ENCODE data around the gene SALL2.

DNA sequence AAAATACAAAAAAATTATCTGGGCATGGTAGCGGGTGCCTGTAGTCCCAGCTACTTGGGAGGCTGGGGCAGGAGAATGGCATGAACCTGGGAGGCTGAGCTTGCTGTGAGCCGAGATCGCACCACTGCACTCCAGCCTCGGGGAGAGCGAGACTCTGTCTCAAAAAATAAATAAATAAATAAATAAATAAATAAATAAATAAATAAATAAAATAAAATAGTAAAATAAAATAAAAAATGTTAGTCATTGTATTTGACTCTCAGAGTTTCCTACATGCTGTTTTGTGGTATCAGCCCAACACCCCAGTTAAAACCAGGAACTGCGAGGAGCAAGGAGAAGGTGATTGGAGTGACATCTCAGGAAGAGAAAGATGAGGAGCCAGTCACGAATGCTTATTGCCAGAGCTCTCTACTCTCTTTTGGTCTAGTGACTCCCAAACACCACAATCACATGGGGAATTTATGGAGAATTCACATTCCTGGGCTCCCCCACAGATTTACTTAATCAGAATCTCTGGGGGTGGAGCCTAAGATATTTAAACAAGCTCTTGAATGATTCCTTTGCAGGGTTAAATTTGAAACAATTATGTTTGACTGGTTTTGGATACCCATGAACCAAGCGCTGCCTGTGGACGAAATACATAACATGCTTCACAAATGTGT is 15.4 kb upstream of the SALL2 start:
- TF ChIP-seq, protein P1, sequence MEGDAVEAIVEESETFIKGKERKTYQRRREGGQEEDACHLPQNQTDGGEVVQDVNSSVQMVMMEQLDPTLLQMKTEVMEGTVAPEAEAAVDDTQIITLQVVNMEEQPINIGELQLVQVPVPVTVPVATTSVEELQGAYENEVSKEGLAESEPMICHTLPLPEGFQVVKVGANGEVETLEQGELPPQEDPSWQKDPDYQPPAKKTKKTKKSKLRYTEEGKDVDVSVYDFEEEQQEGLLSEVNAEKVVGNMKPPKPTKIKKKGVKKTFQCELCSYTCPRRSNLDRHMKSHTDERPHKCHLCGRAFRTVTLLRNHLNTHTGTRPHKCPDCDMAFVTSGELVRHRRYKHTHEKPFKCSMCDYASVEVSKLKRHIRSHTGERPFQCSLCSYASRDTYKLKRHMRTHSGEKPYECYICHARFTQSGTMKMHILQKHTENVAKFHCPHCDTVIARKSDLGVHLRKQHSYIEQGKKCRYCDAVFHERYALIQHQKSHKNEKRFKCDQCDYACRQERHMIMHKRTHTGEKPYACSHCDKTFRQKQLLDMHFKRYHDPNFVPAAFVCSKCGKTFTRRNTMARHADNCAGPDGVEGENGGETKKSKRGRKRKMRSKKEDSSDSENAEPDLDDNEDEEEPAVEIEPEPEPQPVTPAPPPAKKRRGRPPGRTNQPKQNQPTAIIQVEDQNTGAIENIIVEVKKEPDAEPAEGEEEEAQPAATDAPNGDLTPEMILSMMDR (IDR thresholded peaks at IDR 0.05; ENCODE audit: control extremely low read depth in 1 of 3, insufficient read depth in 1 of 3, low read depth in 1 of 3, low read length in 3 of 3): no peak
- TF ChIP-seq ZNF274 (IDR thresholded peaks at IDR 0.05; ENCODE audit: borderline replicate concordance, extremely low read depth, low read length) (no peak), TBP (IDR thresholded peaks at IDR 0.05; ENCODE audit: low read depth, low read length) (no peak), ASH2L (IDR thresholded peaks at IDR 0.05; ENCODE audit: low read length) (no peak), HDAC2 (IDR thresholded peaks at IDR 0.05; ENCODE audit: borderline replicate concordance in 1 of 2, low read depth in 2 of 2, low read length in 2 of 2) (no peak), POLR2A (IDR thresholded peaks at IDR 0.05; ENCODE audit: control extremely low read depth in 1 of 2, low read depth in 2 of 2, low read length in 2 of 2) (no peak), GTF2F1 (IDR thresholded peaks at IDR 0.05; ENCODE audit: borderline replicate concordance, low read depth, low read length) (no peak), EP300 (IDR thresholded peaks at IDR 0.05; ENCODE audit: borderline replicate concordance in 1 of 2, low read depth in 2 of 2, low read length in 2 of 2) (no peak), EZH2 (IDR thresholded peaks at IDR 0.05; ENCODE audit: low read depth, low read length, severe bottlenecking) (no peak)
